Stimulated activated CD4-positive, alpha-beta T cell treated with anti-CD3 and anti-CD28 coated beads, Interleukin-15, amount 100 ng/mL, for 48 hours (primary cell): ENCODE results near the gene UBE4A.
"Not testable (repeated sequence)": the region's sequence is repeated elsewhere in the genome, so short reads cannot be mapped to it uniquely, and the experiment has no call there.

Experiments used
- DNase-seq, 2 donors: peaks; one replicate each; pipeline ENCODE4 v3.0.0-alpha.2; 2020; ENCODE audit warnings: low read depth in 2 of 2

Gene UBE4A

DNA sequence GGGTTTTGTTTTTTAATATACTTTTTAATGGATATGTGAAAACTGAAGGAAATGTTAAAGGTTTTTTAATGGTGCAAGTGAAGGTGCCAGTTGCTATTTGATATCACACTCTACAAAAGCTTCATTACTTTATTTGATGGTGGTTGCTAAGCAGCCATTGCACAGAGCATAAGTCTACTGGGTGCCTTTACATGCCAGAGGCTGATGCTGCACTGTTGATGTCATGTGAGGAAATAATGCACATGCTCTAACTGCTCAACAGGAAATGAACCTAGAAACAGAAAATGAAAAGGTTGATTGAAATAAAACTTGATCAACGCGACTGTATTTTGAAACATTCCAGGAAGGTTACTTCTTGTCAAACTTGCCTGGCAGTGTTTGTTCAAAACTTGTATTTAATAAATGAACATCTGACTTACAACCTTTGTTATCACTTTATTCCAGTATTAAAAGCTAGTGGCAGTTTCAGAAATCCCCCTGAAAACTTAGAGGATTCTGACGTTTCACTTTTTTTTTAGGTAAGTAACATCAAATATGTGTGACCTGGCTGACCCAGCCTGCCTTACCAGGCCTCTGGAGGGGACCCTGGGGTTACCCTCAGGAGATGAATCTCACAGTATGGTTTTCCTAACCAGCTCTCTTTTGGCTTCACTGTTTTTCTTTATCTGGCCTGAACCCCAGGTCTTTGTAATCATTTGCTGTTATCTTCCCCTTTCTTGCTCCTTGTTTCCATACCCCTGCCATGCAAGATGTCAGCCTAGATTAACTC is 39.6 kb downstream of the UBE4A start:
- peak in 1 of 2 donors; percentile 31 for DNase-seq

DNA sequence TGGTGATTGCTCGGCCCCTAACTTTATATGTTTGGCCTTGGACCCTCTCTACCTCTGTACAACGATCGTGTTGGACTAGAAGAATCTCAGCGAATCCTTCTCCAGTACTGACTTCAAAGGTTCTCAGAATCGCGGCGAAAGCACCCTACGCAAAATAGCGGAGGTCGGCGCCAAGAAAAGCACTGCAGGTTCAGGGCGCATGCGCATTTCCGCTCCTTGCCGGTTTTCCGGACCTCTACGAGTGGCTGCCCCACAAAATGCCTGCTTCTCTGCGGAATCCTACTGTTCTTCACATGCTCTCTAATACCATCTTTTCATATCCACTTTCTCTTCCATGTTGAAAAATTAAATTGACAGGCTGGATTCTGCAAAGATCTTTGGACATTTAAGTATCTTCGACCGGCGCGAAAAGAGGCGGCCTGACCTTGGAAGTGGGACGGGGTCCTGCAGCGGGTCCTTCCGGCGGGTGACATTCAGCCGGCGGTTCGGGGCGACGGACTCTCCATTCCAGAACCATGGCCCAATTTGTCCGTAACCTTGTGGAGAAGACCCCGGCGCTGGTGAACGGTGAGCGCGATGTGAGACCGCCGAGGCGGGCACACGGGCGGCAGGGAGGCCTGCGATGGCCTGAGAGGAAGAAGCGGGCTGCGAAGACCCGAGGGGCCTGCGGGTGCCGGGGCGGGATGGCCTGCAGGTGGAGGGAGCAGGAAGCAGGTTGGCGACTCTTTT is 41.9 kb downstream of the UBE4A start, which contains the start of gene ATP5MG:
ATP5MG (plus strand) TSS at position 456 of the 729 bp plus-strand sequence; CDS start at position 516, 60 bp downstream.
- peak; percentile 88 to 89 for DNase-seq

DNA sequence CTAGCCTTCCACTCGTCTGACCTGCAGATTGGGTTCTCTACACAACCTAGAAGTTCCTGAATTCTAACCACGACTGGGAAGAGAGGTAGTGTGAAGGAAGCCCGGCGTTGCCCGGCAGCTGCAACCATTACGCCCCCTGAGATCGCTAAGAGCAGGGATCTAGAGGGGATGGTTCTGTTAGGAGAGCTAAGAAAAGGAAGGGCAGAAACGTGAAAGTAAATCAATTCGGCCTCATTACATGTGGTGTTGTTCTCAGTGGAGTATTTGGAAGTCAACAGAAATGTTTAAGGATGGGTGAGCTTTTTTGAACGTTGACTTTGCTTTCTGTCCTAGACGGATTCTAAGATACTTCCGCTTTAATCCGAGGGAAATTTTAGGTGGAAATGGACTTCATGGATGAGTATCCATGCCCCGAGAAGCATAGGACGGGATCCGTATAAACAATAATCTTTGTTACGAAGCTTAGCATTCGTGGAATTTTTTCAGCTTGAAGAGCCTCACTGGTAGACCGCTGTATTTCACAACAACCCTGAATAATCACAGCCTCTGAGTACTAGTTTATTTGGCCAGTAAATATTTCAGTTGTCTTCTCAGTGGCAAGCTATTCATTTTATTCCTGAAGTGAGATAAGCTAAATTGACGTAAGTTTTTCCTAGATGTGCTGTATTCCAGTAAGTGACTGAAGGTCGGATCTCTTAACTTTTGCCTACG is 42.6 kb downstream of the UBE4A start:
- no peak for DNase-seq

- DNase-seq = not testable (repeated sequence)
Observed at GRCh38 chr11:118402594-118402993, 43.2 kb downstream of the UBE4A start.

DNA sequence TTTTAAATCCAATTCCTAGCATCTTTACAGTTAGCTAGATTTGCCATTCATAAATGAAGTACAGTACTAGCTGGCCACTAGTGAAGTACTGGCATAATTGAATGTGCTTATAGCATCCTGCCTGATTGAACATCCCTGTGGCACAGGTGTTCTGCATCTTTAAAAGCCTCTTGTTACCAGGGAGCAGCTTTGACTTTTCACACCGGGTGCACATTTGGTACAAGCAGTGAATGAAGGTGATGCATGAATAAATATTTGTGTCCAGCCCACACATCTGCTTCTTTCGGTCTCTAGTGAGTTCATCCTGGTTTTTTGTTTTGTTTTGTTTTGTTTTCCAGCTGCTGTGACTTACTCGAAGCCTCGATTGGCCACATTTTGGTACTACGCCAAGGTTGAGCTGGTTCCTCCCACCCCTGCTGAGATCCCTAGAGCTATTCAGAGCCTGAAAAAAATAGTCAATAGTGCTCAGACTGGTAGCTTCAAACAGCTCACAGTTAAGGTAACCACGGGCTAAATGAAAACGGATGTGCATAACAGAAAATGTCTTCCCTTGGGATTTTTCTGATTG is 47.3 kb downstream of the UBE4A start:
- DNase-seq = no peak

GRCh38 chr11:118410055-118410745 is 50.8 kb downstream of the UBE4A start:
- no peak for DNase-seq

DNA sequence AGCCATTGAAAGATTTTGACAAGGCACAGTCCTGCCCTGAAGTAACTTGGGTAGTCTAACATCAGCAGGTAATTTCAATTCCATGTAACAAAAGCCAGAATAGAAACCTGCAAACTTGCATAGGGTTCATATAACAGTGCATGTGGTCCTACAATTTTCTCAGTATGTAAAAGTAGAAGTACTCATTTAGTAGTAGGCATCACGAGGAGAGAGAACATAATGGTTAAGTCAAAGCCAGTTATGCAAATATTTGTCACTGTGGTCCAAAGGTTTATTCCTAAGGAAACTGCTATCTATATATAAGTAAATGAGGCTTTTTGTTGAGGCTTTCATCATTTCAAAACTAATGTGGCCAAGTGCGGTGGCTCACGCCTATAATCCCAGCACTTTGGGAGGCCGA is 52.1 kb downstream of the UBE4A start:
- DNase-seq = no peak

DNA sequence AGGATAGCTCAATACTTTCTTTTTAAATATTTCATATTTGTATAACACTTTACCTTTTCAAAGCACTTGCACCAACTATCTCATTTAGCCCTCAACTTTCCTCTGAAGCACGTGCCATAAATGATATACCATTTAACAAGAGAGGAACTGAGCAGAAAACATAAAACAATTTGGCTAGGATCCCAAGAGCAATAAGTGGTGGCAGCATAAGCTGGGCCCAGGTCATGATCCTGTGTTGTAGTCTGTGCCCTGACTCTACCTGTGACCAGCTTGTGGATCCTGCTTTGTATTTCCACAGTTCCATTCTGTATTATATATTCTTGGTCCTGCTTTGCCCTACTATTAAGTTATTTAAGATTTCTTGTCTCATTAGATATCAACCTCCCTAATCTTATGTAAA is 53.5 kb downstream of the UBE4A start:
- no peak for DNase-seq

- DNase-seq = no peak
Observed at GRCh38 chr11:118415062-118415738, 55.8 kb downstream of the UBE4A start.

- DNase-seq = peak in 1 of 2 donors; percentile 13
Observed at GRCh38 chr11:118415739-118416068, 56.3 kb downstream of the UBE4A start.

- not testable (repeated sequence) for DNase-seq
Observed at GRCh38 chr11:118416900-118417299, 57.5 kb downstream of the UBE4A start.

DNA sequence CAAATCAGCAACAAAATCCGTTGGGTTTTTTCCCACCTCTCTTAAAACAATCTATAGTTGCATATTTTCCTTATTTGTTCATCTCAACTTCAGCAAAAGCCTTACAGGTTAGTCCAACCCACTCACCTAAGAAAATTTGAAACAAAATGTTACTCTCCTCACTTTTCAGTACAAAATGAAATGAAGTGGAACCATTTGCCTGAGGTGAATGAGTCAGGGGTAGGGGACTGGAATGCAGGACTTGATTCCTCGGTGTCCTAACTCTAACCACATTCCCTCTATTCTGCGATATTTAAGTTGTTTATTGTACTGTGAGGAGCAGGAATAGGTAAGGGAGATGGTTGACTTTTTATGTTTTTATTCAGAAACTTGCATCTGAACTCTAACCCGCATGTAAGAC is 58.4 kb downstream of the UBE4A start:
- DNase-seq = no peak

- DNase-seq = no peak
Observed at GRCh38 chr11:118418766-118419165, 59.4 kb downstream of the UBE4A start.

DNA sequence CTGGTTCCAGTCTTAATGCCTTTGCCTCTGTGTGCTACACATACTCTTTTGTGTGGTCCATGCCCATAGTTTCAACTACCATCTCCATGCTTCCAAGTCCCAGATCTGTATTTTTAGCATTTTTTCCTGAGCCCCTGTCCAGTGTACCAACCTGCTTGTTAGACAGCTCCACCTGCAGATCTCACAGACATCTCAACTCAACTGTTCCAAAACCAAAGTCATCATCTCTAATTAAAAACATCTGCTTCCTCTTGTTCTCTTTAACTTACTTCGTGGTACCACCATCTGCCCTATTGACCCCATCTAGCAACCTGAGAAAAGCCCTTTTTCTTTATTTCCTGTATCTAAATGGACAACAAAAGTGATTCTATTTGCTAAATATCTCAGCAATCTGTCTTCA is 68.3 kb downstream of the UBE4A start:
- no peak for DNase-seq

- no peak for DNase-seq
Observed at GRCh38 chr11:118430956-118431355, 71.6 kb downstream of the UBE4A start.

DNA sequence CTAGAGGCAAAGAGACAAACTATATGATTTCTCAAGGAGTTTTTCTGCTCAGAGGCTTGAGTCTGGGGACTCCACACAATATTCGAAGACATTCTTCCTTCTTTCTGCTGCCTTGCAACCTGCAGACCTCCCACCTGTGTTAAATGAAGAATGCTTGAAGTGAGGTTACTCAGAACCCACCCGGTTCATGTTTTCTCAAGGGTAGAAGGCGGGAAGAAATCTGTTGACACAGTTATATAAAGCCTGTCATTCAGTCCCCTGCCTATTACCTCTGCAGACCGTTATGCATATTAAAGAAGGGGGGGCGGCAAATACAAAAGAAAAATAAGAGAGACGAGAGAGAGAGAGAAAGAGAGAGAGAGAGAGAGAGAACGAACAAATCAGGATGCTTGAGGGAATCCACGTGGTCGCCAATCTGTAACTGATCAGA is 74.7 kb downstream of the UBE4A start:
- DNase-seq = no peak

GRCh38 chr11:118434553-118435289 is 75.3 kb downstream of the UBE4A start:
- DNase-seq = peak in 1 of 2 donors; percentile 15

- peak; percentile 43 to 50 for DNase-seq
Observed at GRCh38 chr11:118435290-118435892, 76.0 kb downstream of the UBE4A start.

DNA sequence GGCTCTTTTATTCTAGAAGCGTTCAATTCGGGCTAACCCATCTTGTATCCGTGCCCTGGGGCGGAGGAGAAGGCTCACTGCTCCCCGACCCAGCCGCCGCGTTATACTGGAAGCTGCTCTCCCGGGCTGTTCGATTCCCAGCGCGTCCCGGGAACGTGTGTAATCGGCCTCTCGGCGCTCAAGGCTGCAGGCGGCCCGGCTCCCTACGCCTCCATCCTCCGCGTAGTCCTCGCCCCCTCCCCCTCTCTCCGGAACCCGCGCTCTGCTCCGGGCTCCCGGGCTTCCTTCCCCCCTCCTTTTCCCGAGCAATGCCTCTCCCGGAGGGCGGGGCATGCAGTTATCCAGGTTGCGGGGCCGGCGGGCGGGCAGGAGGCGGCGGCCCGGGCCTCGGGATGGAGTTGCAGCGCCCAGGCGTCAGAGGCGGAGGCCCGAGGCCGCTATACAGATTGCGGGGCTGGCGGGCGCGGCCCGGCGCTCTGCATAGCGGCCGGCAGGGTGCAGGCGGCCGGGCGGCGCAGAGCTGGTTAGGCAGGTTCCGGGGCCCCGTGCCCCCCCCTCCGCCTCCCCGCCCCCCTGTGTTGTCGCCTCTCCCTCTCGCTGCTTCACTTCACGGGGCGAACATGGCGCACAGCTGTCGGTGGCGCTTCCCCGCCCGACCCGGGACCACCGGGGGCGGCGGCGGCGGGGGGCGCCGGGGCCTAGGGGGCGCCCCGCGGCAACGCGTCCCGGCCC is 76.7 kb downstream of the UBE4A start, which contains the start of gene KMT2A:
KMT2A (plus strand) TSS at position 600 of the 732 bp plus-strand sequence; CDS start at position 621, 21 bp downstream.
- DNase-seq = peak; percentile 85 to 88
